GM12801 (cell line): ENCODE measurements around the gene KLHL6.

ENCODE experiments used
- TF ChIP-seq, protein P1 (sequence below): IDR thresholded peaks from one replicate; pipeline ENCODE4 v1.5.1; 2011; ENCODE audit warnings: control low read depth; ENCODE audit not compliant: insufficient read length; ENCODE audit errors: extremely low read depth

Gene KLHL6

DNA sequence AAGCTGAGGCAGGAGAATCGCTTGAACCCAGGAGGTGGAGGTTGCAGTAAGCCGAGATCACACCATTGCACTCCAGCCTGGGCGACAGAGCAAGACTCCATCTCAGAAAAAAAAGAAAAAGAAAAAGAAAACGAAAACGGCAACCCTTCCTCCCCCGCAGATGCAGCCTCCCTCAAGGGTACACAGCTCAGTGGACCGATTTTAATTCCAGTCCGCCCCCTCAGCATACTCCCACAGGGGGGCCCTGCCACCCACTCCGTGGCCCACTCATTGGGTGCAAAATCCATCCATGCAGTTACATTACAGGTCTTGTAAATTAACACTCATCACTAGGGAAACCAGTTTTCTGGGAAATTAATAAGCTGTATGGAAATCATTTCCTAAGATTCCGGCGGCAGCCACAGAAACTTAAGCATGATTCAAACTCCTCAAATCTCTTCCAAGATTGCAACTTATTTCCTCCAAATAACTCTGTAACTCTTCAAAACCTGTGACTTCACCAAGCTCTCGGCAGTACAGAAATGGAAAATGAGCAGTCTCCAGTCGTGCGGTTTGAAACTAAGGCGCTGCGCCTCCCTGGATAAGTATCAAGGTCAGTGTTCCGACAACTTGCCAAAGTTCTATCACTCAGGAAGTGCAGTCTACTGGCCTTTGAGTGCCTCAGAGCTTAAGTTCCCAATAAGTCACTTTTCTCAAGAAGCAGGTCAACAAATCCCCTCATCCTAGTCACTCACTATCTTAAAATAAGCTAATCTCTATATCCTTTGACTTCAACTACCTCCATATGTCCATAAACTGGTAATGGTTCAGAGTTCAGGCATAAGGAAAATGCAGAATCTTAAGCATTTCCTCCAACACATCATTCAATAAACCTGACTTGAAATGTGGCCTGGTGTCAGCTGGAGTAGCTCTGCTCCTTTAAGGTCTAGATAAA, 24.7 kb upstream of the KLHL6 start:
- TF ChIP-seq, protein P1, sequence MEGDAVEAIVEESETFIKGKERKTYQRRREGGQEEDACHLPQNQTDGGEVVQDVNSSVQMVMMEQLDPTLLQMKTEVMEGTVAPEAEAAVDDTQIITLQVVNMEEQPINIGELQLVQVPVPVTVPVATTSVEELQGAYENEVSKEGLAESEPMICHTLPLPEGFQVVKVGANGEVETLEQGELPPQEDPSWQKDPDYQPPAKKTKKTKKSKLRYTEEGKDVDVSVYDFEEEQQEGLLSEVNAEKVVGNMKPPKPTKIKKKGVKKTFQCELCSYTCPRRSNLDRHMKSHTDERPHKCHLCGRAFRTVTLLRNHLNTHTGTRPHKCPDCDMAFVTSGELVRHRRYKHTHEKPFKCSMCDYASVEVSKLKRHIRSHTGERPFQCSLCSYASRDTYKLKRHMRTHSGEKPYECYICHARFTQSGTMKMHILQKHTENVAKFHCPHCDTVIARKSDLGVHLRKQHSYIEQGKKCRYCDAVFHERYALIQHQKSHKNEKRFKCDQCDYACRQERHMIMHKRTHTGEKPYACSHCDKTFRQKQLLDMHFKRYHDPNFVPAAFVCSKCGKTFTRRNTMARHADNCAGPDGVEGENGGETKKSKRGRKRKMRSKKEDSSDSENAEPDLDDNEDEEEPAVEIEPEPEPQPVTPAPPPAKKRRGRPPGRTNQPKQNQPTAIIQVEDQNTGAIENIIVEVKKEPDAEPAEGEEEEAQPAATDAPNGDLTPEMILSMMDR, result no peak

DNA sequence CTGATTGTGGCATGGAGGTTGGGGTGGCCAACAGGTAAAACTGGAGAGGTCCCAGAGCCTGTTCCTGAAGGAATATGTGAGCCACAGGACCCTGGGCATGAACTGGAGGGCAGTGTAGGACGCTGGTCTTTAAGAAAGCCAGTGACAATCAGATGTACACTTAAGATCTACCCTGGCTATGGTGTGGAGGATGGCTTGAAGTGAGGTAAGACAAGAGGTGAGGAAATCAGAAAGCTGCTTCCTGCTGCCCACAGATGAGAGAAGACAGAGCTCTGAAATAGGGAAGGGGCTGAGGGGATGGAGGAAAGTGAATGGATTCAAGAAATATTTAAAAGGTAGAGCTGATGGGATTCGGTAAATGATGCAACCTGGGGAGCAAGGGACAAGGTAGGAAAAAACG, 22.7 kb upstream of the KLHL6 start:
- TF ChIP-seq, protein P1, result no peak

DNA sequence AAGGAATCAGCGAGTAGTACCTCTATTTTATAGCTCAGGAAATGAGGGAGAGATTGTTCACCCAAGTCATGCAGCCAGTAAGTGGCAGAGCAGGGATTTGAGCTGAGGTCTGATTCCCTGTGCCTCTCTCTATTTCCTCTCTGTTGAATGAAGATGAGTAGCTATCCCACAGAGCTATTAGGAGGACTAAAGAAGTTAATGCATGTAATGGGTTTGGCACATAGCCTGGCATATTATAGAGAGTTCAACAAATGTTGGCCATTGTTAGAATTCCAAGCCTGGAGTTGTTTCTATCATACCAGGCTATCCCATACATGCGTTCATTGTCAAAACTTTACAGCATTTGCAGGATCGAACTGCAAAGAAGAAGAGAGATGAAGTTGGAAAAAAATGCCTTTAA, 21.8 kb upstream of the KLHL6 start:
- TF ChIP-seq, protein P1, result no peak

DNA sequence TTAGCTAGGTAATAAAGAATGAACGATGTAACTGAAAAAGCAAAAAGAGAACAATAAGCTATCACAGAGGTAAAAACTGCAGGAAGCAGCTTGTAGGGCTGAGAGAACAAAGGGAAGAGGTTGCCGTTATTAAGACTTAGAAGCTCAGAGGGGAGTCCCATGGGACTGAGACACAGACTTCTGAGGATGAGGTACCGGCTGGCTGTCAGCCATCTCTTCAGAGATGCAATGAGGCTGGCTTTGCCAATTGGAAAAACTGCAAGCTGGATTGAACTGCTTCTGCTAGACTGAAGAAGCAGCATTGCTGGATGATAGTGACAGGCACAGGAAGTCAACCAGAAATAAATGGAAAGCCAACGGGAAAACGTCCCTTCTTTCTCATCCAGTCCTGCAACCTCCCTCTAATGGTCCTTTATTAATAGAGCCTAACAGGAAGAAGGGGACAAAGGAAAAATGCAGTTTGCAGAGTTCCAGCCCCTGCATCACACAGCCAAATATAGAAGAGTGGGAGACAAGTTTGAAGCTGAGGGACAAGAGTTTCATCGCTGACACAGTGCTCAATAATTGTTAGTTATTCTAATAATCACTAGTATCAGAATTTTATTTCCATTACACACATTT, 21.1 kb upstream of the KLHL6 start:
- TF ChIP-seq, protein P1, result no peak

DNA sequence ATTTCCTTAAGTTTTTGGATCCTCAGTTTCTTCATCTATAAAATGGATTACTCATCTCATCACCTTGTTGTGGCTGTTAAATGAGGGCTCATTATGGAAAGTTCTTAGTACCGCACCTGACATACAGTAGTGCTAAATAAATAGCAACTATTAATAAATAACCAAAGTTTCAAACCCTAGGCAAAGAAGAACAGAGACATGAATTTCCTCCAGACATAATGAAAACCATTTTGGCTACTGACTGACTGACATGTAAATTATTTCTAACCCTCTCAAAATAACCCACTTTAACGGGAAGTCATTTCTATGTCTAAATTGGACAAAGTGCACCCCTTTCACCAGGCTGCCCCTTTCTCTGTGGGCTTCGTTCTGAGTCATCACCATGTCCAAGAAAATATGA, 17.4 kb upstream of the KLHL6 start:
- TF ChIP-seq, protein P1, result no peak

DNA sequence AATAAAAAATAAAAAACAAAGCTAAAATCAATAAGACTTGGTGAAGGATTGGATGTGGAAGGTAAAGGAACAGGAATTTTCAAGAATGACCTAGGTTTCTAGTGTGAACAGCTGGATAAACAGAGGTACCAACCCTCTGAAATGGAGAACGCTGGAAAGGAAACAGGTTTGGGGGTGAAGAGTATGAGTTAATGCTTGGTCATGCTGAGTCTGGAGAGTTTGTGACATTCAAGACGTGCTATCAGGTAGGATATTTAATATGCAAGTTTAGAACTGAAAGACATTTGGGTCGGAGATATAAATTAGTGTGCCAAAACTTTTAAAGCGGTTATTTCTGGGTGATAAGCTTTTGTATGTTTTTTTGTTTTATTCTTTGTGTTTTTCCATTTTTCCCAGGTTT, 11.4 kb upstream of the KLHL6 start:
- TF ChIP-seq, protein P1, result no peak

DNA sequence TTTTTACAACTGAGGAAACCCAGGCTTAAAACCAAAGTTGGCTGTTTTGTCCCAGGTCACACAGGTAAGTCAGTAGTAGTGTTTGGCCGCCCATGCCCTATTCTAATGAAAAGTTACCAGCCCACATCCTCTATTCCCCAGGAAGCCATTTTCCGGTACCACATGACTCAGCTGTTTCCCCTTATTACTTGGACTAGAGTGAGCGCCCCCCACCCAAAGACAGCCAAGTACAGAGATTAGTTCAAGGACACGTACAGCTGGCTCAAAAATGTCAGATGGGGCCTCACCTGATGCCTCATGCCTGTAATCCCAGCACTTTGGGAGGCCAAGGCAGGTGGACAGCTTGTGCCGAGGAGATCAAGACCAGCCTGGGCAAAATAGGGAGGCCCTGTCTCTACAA, 8.5 kb upstream of the KLHL6 start:
- TF ChIP-seq, protein P1, result no peak
